Tibial nerve (tissue), 4 donors: ENCODE measurements around the gene GPHN.

Source experiments
- EP300 ChIP-seq, 2 donors: sonication (generic); formaldehyde crosslinking; IDR thresholded peaks; one replicate each; pipeline ENCODE4 v1.6.1; 2017; ENCODE audit warnings: antibody characterized with exemption in 2 of 2, mild to moderate bottlenecking in 1 of 2
- POLR2A ChIP-seq, 2 donors: fragments of 450-650 bp; IDR thresholded peaks; one replicate each; pipeline ENCODE4 v1.6.1; 2017; ENCODE audit warnings: antibody characterized with exemption in 2 of 2, mild to moderate bottlenecking in 2 of 2, moderate library complexity in 2 of 2
- TF ChIP-seq, protein P1 (sequence below), 5 experiments: fragments of 200-600 bp in 3 of 5; fragments of 450-650 bp in 2 of 5; sonication (generic) in 3 of 5; IDR thresholded peaks; one replicate each; pipeline ENCODE4 v1.5.1; 2016 to 2019; ENCODE audit warnings: antibody characterized with exemption in 5 of 5, mild to moderate bottlenecking in 3 of 5, moderate library complexity in 2 of 5

- no peak for TF ChIP-seq POLR2A (IDR thresholded peaks at IDR 0.05)
- TF ChIP-seq EP300 (IDR thresholded peaks at IDR 0.05) = no peak
- TF ChIP-seq, protein P1, sequence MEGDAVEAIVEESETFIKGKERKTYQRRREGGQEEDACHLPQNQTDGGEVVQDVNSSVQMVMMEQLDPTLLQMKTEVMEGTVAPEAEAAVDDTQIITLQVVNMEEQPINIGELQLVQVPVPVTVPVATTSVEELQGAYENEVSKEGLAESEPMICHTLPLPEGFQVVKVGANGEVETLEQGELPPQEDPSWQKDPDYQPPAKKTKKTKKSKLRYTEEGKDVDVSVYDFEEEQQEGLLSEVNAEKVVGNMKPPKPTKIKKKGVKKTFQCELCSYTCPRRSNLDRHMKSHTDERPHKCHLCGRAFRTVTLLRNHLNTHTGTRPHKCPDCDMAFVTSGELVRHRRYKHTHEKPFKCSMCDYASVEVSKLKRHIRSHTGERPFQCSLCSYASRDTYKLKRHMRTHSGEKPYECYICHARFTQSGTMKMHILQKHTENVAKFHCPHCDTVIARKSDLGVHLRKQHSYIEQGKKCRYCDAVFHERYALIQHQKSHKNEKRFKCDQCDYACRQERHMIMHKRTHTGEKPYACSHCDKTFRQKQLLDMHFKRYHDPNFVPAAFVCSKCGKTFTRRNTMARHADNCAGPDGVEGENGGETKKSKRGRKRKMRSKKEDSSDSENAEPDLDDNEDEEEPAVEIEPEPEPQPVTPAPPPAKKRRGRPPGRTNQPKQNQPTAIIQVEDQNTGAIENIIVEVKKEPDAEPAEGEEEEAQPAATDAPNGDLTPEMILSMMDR (IDR thresholded peaks at IDR 0.05) = no peak
Measured at GRCh38 chr14:67131691-67132090, 623.7 kb downstream of the GPHN start.
